Nephron (organoid): Measurements from ENCODE around the gene SLC1A2.
A peak's percentile ranks its signal among the peaks of the same experiment; 100 is the strongest.

Experiments used
- H3K27ac Mint-ChIP-seq, 3 experiments: 2 replicates each; pipeline ENCODE4 v1.8.0; 2020; ENCODE audit warnings: mixed read lengths in 3 of 3, mild to moderate bottlenecking in 2 of 3, moderate library complexity in 1 of 3
- H3K27me3 Mint-ChIP-seq: 2 replicates; pipeline ENCODE4 v1.8.0; 2021; ENCODE audit warnings: low read depth, mild to moderate bottlenecking, moderate library complexity, mixed read lengths
- H3K36me3 Mint-ChIP-seq: 2 replicates; pipeline ENCODE4 v1.8.0; 2020; ENCODE audit warnings: low read depth, mixed read lengths
- H3K4me1 Mint-ChIP-seq: 2 replicates; pipeline ENCODE4 v1.8.0; 2020; ENCODE audit warnings: mixed read lengths
- H3K4me3 Mint-ChIP-seq, 3 experiments: 2 replicates each; pipeline ENCODE4 v1.8.0; 2020; ENCODE audit warnings: mild to moderate bottlenecking in 3 of 3, mixed read lengths in 3 of 3, moderate library complexity in 2 of 3
- H3K9me3 Mint-ChIP-seq: 2 replicates; pipeline ENCODE4 v1.8.0; 2020; ENCODE audit warnings: mixed read lengths
- CTCF ChIP-seq, 3 experiments: fragments of 200-600 bp; sonication (generic); IDR thresholded peaks; one replicate each; pipeline ENCODE4 v1.5.0; 2021; ENCODE audit warnings: antibody characterized with exemption in 3 of 3; ENCODE audit not compliant: unreplicated experiment in 3 of 3

Gene SLC1A2

GRCh38 chr11:35238882-35239281 lies 180.5 kb downstream of the SLC1A2 start:
- peaks cover 17% of the 10 kb centered on the region for H3K4me1 Mint-ChIP-seq
- H3K27ac Mint-ChIP-seq: no peak overlapping the region
- peaks cover 19% of the 10 kb centered on the region for H3K27me3 Mint-ChIP-seq
- H3K4me3 Mint-ChIP-seq: no peak overlapping the region
- peaks cover 1% of the 10 kb centered on the region for H3K36me3 Mint-ChIP-seq
- H3K9me3 Mint-ChIP-seq: peaks cover 12% of the 10 kb centered on the region
- TF ChIP-seq CTCF (IDR thresholded peaks at IDR 0.05; ENCODE audit: unreplicated experiment in 3 of 3): no peak

GRCh38 chr11:35237860-35238715 lies 181.3 kb downstream of the SLC1A2 start:
- Mint-ChIP-seq H3K27ac (no peak overlapping the region), H3K36me3 (peaks cover 3% of the 10 kb centered on the region), H3K9me3 (peaks cover 15% of the 10 kb centered on the region), H3K4me3 (no peak overlapping the region), H3K27me3 (peaks cover 19% of the 10 kb centered on the region), H3K4me1 (peaks cover 17% of the 10 kb centered on the region)
- peak; percentile 41 to 66 (median 55) for TF ChIP-seq CTCF (IDR thresholded peaks at IDR 0.05; ENCODE audit: unreplicated experiment in 3 of 3)

- Mint-ChIP-seq H3K27ac (no peak overlapping the region), H3K36me3 (peaks cover 3% of the 10 kb centered on the region), H3K9me3 (peaks cover 16% of the 10 kb centered on the region), H3K4me3 (no peak overlapping the region), H3K4me1 (peaks cover 13% of the 10 kb centered on the region), H3K27me3 (peaks cover 19% of the 10 kb centered on the region)
- no peak for TF ChIP-seq CTCF (IDR thresholded peaks at IDR 0.05; ENCODE audit: unreplicated experiment in 3 of 3)
These were observed 182.0 kb downstream of the SLC1A2 start for GRCh38 chr11:35237351-35237750.

- H3K4me3 Mint-ChIP-seq: no peak overlapping the region
- TF ChIP-seq CTCF (IDR thresholded peaks at IDR 0.05; ENCODE audit: unreplicated experiment in 3 of 3): no peak
These were observed 182.7 kb downstream of the SLC1A2 start for GRCh38 chr11:35236667-35237003.

GRCh38 chr11:35235936-35236666 lies 183.3 kb downstream of the SLC1A2 start:
- no peak for TF ChIP-seq CTCF (IDR thresholded peaks at IDR 0.05; ENCODE audit: unreplicated experiment in 3 of 3)
- Mint-ChIP-seq H3K27me3 (peaks cover 19% of the 10 kb centered on the region), H3K4me3 (no peak overlapping the region), H3K36me3 (peaks cover 3% of the 10 kb centered on the region), H3K4me1 (peaks cover 12% of the 10 kb centered on the region), H3K9me3 (peaks cover 17% of the 10 kb centered on the region), H3K27ac (no peak overlapping the region)

More at GRCh38 chr11:35236667-35237003, 182.7 kb downstream of the SLC1A2 start:
- Mint-ChIP-seq H3K36me3 (peaks cover 3% of the 10 kb centered on the region), H3K4me1 (peaks cover 12% of the 10 kb centered on the region), H3K9me3 (peaks cover 17% of the 10 kb centered on the region), H3K27me3 (peaks cover 19% of the 10 kb centered on the region), H3K27ac (no peak overlapping the region)
